Measurements from ENCODE around the gene SGIP1.

Gene SGIP1

DNA sequence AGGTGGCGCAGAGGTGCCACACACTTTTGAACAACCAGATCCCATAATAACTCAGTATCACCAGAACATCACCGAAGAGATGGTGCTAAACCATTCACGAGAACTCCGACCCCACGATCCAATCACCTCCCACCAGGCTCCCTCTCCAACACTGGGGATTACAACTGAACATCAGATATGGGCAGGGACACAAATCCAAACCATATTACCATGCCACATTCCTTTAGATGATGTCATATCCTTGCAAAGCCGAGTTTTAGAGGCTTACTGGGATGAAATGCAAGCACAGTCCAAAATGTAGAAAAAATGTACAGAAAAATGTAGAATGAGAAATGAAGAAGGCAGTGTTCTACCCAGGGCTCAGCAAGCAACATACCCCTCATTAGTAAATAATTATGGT, 64.7 kb downstream of the SGIP1 start:
- TF ChIP-seq TCF12 (IDR thresholded peaks at IDR 0.05; ENCODE audit: low read depth) (no peak), EGR1 (IDR thresholded peaks at IDR 0.05) (no peak), CREB1 (IDR thresholded peaks at IDR 0.05; ENCODE audit: low read depth) (no peak), EP300 (IDR thresholded peaks at IDR 0.05; ENCODE audit: borderline replicate concordance) (no peak), RAD21 (IDR thresholded peaks at IDR 0.05; ENCODE audit: low read depth) (no peak), YY1 (IDR thresholded peaks at IDR 0.05; ENCODE audit: low read depth) (no peak), TEAD4 (IDR thresholded peaks at IDR 0.05) (no peak; the same call in 1 of the 2 replicates), FOXM1 (IDR thresholded peaks at IDR 0.05; ENCODE audit: borderline replicate concordance, low read depth) (no peak)
- TF ChIP-seq, protein P1, sequence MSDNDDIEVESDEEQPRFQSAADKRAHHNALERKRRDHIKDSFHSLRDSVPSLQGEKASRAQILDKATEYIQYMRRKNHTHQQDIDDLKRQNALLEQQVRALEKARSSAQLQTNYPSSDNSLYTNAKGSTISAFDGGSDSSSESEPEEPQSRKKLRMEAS (IDR thresholded peaks at IDR 0.05), result no peak

DNA sequence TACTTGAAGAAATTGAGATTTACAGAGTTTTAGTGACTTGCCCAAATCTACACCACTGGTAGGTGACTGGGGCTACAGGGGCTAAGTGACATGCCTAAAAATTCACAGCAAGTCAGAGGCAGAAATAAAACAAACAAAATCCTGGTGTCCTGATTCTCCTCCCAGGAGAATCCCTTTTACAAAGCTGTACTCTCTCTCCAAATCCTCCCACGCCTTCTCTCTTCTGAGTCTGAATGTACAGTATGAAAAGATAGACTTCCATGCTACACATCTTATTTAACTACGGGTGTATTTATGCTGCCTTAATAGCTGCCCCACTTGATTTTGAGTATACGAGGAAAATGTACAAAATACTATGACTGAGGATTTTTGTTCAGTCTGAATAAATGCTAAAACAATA, 65.4 kb downstream of the SGIP1 start:
- no peak for TF ChIP-seq TEAD4 (IDR thresholded peaks at IDR 0.05)
- TF ChIP-seq RAD21 (IDR thresholded peaks at IDR 0.05; ENCODE audit: low read depth), result no peak

- TF ChIP-seq YY1 (IDR thresholded peaks at IDR 0.05; ENCODE audit: low read depth), result no peak
- no peak for TF ChIP-seq USF1 (IDR thresholded peaks at IDR 0.05)
Measured at GRCh38 chr1:66599899-66600737, 66.2 kb downstream of the SGIP1 start.

DNA sequence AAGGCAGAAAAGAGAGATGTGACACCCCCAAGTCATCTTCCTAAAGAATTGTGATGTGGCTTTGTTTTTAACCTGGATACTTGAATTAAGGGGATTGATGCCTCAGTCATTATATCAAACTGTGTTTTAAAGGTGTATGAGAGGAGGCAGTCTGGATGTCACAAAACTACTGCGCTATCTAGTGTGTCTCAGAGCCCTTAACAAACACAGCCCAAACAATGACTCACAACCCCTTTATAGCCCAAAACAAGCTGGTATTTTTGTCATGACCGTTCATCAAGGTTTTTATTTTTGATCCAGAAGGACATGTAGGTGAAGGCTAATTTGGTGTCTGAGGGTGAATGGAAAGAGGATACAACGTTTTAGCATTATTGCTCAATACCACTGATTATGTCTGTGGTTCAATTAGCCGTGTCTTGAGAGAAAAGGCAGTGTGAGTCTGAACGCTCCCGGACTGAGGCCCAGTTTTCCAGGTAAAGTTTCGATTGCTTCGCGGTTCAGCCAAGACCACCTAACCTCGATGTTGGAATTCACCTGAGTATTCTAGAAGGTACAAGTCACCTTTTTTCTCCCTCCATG, 71.6 kb downstream of the SGIP1 start:
- no peak for TF ChIP-seq TEAD4 (IDR thresholded peaks at IDR 0.05)
- TF ChIP-seq RAD21 (IDR thresholded peaks at IDR 0.05; ENCODE audit: low read depth), result no peak
- TF ChIP-seq, protein P1 (IDR thresholded peaks at IDR 0.05), result no peak

- TF ChIP-seq REST (IDR thresholded peaks at IDR 0.05; ENCODE audit: low read depth), result no peak
- no peak for TF ChIP-seq USF1 (IDR thresholded peaks at IDR 0.05)
- no peak for TF ChIP-seq RAD21 (IDR thresholded peaks at IDR 0.05; ENCODE audit: low read depth)
Measured at GRCh38 chr1:66606362-66607065, 72.6 kb downstream of the SGIP1 start.

DNA sequence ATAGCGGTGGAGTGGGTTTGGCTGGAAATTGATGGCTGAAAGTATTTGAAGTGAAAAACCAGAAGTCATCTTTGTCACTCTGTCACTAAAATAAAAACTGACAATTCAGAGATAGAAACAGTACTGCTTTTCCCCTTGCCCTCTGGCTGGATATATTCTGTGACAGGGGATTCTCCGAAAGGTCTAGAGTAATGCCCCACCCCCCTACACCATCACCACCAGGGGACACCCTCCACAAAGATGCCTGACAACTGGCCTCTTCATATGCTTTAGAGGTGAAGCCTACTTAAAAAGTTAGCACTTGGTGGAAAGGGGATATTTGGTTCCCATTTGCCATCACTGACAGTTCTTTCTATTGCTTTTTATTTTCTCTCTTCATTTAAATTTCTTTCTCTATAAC, 73.5 kb downstream of the SGIP1 start:
- no peak for TF ChIP-seq FOXM1 (IDR thresholded peaks at IDR 0.05; ENCODE audit: borderline replicate concordance, low read depth)
- TF ChIP-seq EP300 (IDR thresholded peaks at IDR 0.05; ENCODE audit: borderline replicate concordance), result no peak
- no peak for TF ChIP-seq NFIC (IDR thresholded peaks at IDR 0.05)
- TF ChIP-seq YY1 (IDR thresholded peaks at IDR 0.05; ENCODE audit: low read depth), result no peak
- TF ChIP-seq EGR1 (IDR thresholded peaks at IDR 0.05), result no peak
- TF ChIP-seq TAF1 (IDR thresholded peaks at IDR 0.05; ENCODE audit: low read depth), result no peak

DNA sequence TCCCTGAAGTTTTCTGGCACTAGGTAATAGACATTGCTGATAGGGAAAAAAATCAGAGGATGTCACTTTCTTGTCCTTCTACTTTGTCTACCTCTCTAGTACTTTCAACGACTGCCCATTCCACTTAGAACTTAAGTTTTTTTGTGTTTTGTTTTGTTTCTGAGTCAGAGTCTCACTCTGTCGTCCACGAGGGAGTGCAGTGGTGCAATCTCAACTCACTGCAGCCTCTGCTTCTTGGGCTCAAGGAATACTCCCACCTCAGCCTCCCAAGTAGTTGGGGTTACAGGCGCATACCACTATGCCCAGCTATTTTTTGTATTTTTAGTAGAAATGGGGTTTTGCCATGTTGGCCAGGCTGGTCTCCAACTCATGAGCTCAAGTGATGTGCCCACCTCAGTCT, 79.2 kb downstream of the SGIP1 start:
- TF ChIP-seq TCF12 (IDR thresholded peaks at IDR 0.05; ENCODE audit: low read depth), result no peak
- no peak for TF ChIP-seq FOXM1 (IDR thresholded peaks at IDR 0.05; ENCODE audit: borderline replicate concordance, low read depth)
- no peak for TF ChIP-seq TAF1 (IDR thresholded peaks at IDR 0.05; ENCODE audit: low read depth)
- TF ChIP-seq CREB1 (IDR thresholded peaks at IDR 0.05; ENCODE audit: low read depth), result no peak
- TF ChIP-seq YY1 (IDR thresholded peaks at IDR 0.05; ENCODE audit: low read depth), result no peak
- no peak for TF ChIP-seq TEAD4 (IDR thresholded peaks at IDR 0.05)
- no peak for TF ChIP-seq ZBTB7A (IDR thresholded peaks at IDR 0.05; ENCODE audit: low read depth)
- TF ChIP-seq RAD21 (IDR thresholded peaks at IDR 0.05; ENCODE audit: low read depth), result no peak
- TF ChIP-seq, protein P1 (IDR thresholded peaks at IDR 0.05), result no peak
- TF ChIP-seq EP300 (IDR thresholded peaks at IDR 0.05; ENCODE audit: borderline replicate concordance), result no peak
- no peak for TF ChIP-seq CEBPB (IDR thresholded peaks at IDR 0.05)
